ENCODE data around the gene CETP. TPM values are rescaled to one million over a fixed set of nuclear protein-coding genes. Genes with fewer than 3 reads are reported as not detected.

The CETP gene
- total and polyA plus RNA-seq, 4 donors = 3.3 to 24.0 (median 6.3) TPM

GRCh38 chr16:56956076-56956475, 5.7 kb upstream of the CETP start:
- H3K4me1 ChIP-seq (ENCODE audit: control insufficient read depth in 4 of 4, insufficient read depth in 4 of 4, low read length in 3 of 4) = peaks cover 0 to 5% (median under 1%) of the 10 kb centered on the region in 4 donors
- no peak for DNase-seq (ENCODE audit: low spot score)
- no peak overlapping the region for H3K9ac ChIP-seq (ENCODE audit: low read depth in 1 of 2, low read length in 2 of 2)
- WGBS = 94% methylated on average over 4 of the region's 4 CpGs
- no peaks in the 10 kb centered on the region for H3K9me3 ChIP-seq (ENCODE audit: control insufficient read depth in 4 of 4, low read length in 3 of 4)
- no peaks in the 10 kb centered on the region for H3K36me3 ChIP-seq (ENCODE audit: control insufficient read depth in 4 of 4, insufficient read depth in 3 of 4, low read depth in 1 of 4, low read length in 3 of 4)
- H3K27me3 ChIP-seq (ENCODE audit: control insufficient read depth in 4 of 4, insufficient read depth in 4 of 4, low read length in 3 of 4) = no peaks in the 10 kb centered on the region
- TF ChIP-seq YY1 (IDR thresholded peaks at IDR 0.05) = no peak
- TF ChIP-seq, protein P1, sequence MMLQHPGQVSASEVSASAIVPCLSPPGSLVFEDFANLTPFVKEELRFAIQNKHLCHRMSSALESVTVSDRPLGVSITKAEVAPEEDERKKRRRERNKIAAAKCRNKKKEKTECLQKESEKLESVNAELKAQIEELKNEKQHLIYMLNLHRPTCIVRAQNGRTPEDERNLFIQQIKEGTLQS (IDR thresholded peaks at IDR 0.05) = no peak
- no peak for TF ChIP-seq HNF4A (conservative IDR thresholded peaks at IDR 0.05)
- no peak for TF ChIP-seq REST (IDR thresholded peaks at IDR 0.05)
- TF ChIP-seq, protein P2, sequence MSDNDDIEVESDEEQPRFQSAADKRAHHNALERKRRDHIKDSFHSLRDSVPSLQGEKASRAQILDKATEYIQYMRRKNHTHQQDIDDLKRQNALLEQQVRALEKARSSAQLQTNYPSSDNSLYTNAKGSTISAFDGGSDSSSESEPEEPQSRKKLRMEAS (IDR thresholded peaks at IDR 0.05) = no peak
- no peak for TF ChIP-seq TAF1 (conservative IDR thresholded peaks at IDR 0.05)
- TF ChIP-seq SP1 (IDR thresholded peaks at IDR 0.05) = no peak
- TF ChIP-seq, protein P3, sequence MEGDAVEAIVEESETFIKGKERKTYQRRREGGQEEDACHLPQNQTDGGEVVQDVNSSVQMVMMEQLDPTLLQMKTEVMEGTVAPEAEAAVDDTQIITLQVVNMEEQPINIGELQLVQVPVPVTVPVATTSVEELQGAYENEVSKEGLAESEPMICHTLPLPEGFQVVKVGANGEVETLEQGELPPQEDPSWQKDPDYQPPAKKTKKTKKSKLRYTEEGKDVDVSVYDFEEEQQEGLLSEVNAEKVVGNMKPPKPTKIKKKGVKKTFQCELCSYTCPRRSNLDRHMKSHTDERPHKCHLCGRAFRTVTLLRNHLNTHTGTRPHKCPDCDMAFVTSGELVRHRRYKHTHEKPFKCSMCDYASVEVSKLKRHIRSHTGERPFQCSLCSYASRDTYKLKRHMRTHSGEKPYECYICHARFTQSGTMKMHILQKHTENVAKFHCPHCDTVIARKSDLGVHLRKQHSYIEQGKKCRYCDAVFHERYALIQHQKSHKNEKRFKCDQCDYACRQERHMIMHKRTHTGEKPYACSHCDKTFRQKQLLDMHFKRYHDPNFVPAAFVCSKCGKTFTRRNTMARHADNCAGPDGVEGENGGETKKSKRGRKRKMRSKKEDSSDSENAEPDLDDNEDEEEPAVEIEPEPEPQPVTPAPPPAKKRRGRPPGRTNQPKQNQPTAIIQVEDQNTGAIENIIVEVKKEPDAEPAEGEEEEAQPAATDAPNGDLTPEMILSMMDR (IDR thresholded peaks at IDR 0.05; ENCODE audit: low read depth, low read length, missing input control) = no peak
- no peak for TF ChIP-seq FOXA1 (IDR thresholded peaks at IDR 0.05)
- TF ChIP-seq NR2F2 (IDR thresholded peaks at IDR 0.05) = no peak
- no peak overlapping the region for H3K27ac ChIP-seq (ENCODE audit: low read depth in 1 of 2, low read length in 2 of 2)
- no peak overlapping the region for H3K4me3 ChIP-seq (ENCODE audit: low read depth in 1 of 3, low read length in 3 of 3)

GRCh38 chr16:56956756-56957155, 5.0 kb upstream of the CETP start:
- H3K4me3 ChIP-seq (ENCODE audit: low read depth in 1 of 3, low read length in 3 of 3) = no peak overlapping the region
- DNase-seq (ENCODE audit: low spot score) = no peak
- WGBS = 66% methylated on average over 4 of the region's 4 CpGs
- H3K9ac ChIP-seq (ENCODE audit: low read depth in 1 of 2, low read length in 2 of 2) = no peak overlapping the region
- no peaks in the 10 kb centered on the region for H3K27me3 ChIP-seq (ENCODE audit: control insufficient read depth in 4 of 4, insufficient read depth in 4 of 4, low read length in 3 of 4)
- peaks cover 0 to 5% (median 1%) of the 10 kb centered on the region in 4 donors for H3K4me1 ChIP-seq (ENCODE audit: control insufficient read depth in 4 of 4, insufficient read depth in 4 of 4, low read length in 3 of 4)
- H3K36me3 ChIP-seq (ENCODE audit: control insufficient read depth in 4 of 4, insufficient read depth in 3 of 4, low read depth in 1 of 4, low read length in 3 of 4) = no peaks in the 10 kb centered on the region
- H3K9me3 ChIP-seq (ENCODE audit: control insufficient read depth in 4 of 4, low read length in 3 of 4) = no peaks in the 10 kb centered on the region
- TF ChIP-seq GABPA (IDR thresholded peaks at IDR 0.05 in 1 of 2, conservative IDR thresholded peaks at IDR 0.05 in 1 of 2) (no peak), RXRA (IDR thresholded peaks at IDR 0.05) (no peak), FOXA1 (IDR thresholded peaks at IDR 0.05) (no peak), ZBTB33 (IDR thresholded peaks at IDR 0.05) (no peak), SP1 (IDR thresholded peaks at IDR 0.05) (no peak), JUND (IDR thresholded peaks at IDR 0.05) (no peak), HNF4A (conservative IDR thresholded peaks at IDR 0.05) (no peak), FOXA2 (IDR thresholded peaks at IDR 0.05) (no peak)
- TF ChIP-seq, protein P3 (IDR thresholded peaks at IDR 0.05; ENCODE audit: low read depth, low read length, missing input control) = no peak
- TF ChIP-seq, protein P2 (IDR thresholded peaks at IDR 0.05) = no peak
- no peak overlapping the region for H3K27ac ChIP-seq (ENCODE audit: low read depth in 1 of 2, low read length in 2 of 2)

Measured in liver (tissue), 9 donors.